Measurements from ENCODE around the gene CES5A.

DNA sequence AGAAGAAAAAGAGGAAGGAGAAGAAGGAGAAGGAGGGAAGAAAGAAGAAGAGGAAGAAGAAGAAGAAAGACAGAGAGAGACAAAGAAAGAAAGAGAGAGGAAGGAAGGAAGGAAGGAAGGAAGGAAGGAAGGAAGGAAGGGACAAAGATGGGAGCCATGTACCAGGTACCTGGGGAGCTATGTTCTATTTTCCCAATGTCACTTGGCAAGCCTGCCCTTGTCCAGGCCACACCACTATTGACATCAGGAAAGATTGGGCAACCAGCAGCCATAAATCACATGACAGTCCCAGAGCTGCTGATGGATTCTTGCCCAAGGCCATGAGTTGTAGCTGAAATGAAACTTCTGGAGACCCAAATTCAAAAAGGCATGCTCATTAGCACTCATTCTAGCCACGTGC is 39.6 kb downstream of the CES5A start:
- TF ChIP-seq, protein P1, sequence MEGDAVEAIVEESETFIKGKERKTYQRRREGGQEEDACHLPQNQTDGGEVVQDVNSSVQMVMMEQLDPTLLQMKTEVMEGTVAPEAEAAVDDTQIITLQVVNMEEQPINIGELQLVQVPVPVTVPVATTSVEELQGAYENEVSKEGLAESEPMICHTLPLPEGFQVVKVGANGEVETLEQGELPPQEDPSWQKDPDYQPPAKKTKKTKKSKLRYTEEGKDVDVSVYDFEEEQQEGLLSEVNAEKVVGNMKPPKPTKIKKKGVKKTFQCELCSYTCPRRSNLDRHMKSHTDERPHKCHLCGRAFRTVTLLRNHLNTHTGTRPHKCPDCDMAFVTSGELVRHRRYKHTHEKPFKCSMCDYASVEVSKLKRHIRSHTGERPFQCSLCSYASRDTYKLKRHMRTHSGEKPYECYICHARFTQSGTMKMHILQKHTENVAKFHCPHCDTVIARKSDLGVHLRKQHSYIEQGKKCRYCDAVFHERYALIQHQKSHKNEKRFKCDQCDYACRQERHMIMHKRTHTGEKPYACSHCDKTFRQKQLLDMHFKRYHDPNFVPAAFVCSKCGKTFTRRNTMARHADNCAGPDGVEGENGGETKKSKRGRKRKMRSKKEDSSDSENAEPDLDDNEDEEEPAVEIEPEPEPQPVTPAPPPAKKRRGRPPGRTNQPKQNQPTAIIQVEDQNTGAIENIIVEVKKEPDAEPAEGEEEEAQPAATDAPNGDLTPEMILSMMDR (tag by site-specific recombination; IDR thresholded peaks at IDR 0.05): no peak
- no peak for TF ChIP-seq ZBTB6 (tag by site-specific recombination; IDR thresholded peaks at IDR 0.05)
- TF ChIP-seq ZEB2 (tag by site-specific recombination; IDR thresholded peaks at IDR 0.05): no peak
- TF ChIP-seq MYNN (tag by site-specific recombination; IDR thresholded peaks at IDR 0.05; ENCODE audit: borderline replicate concordance): no peak
- TF ChIP-seq ZBTB44 (tag by site-specific recombination; IDR thresholded peaks at IDR 0.05): no peak
- TF ChIP-seq ZNF747 (tag by site-specific recombination; IDR thresholded peaks at IDR 0.05): no peak
- TF ChIP-seq, protein P2, sequence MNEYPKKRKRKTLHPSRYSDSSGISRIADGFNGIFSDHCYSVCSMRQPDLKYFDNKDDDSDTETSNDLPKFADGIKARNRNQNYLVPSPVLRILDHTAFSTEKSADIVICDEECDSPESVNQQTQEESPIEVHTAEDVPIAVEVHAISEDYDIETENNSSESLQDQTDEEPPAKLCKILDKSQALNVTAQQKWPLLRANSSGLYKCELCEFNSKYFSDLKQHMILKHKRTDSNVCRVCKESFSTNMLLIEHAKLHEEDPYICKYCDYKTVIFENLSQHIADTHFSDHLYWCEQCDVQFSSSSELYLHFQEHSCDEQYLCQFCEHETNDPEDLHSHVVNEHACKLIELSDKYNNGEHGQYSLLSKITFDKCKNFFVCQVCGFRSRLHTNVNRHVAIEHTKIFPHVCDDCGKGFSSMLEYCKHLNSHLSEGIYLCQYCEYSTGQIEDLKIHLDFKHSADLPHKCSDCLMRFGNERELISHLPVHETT (tag by site-specific recombination; IDR thresholded peaks at IDR 0.05): no peak
- no peak for TF ChIP-seq ZNF514 (tag by site-specific recombination; IDR thresholded peaks at IDR 0.05)
- TF ChIP-seq REST (tag by site-specific recombination; IDR thresholded peaks at IDR 0.05): no peak
- TF ChIP-seq ZBTB8A (tag by site-specific recombination; IDR thresholded peaks at IDR 0.05): no peak
- TF ChIP-seq, protein P3, sequence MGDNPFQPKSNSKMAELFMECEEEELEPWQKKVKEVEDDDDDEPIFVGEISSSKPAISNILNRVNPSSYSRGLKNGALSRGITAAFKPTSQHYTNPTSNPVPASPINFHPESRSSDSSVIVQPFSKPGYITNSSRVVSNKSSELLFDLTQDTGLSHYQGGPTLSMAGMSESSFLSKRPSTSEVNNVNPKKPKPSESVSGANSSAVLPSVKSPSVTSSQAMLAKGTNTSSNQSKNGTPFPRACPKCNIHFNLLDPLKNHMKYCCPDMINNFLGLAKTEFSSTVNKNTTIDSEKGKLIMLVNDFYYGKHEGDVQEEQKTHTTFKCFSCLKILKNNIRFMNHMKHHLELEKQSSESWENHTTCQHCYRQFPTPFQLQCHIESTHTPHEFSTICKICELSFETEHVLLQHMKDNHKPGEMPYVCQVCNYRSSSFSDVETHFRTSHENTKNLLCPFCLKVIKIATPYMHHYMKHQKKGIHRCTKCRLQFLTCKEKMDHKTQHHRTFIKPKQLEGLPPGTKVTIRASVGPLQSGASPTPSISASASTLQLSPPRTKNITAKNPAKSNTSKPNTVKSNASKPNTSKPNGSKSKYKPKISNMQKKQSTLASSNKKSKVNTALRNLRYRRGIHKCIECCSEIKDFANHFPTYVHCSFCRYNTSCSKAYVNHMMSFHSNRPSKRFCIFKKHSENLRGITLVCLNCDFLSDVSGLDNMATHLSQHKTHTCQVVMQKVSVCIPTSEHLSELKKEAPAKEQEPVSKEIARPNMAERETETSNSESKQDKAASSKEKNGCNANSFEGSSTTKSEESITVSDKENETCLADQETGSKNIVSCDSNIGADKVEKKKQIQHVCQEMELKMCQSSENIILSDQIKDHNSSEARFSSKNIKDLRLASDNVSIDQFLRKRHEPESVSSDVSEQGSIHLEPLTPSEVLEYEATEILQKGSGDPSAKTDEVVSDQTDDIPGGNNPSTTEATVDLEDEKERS (tag by site-specific recombination; IDR thresholded peaks at IDR 0.05): no peak

Measured in HEK293 (cell line).